Effector memory CD8-positive, alpha-beta T cell (primary cell): ENCODE measurements around the gene NUP42.
"Not testable (repeated sequence)": the region's sequence is repeated elsewhere in the genome, so short reads cannot be mapped to it uniquely, and the experiment has no call there.

Experiments used
- ATAC-seq: fragments of 150-1000 bp; cut with Tn5 transposase; replicated peaks from 2 replicates; pipeline ENCODE4 v1.10.0; 2021; ENCODE audit warnings: mild to moderate bottlenecking, moderate library complexity
- DNase-seq, 3 experiments: peaks; one replicate each; pipeline ENCODE4 v3.0.0; 2021
- H3K27ac Mint-ChIP-seq, 2 donors: one replicate each; pipeline ENCODE4 v1.8.0; 2022; ENCODE audit warnings: mild to moderate bottlenecking in 2 of 2, mixed read lengths in 2 of 2, moderate library complexity in 2 of 2
- H3K27me3 Mint-ChIP-seq, 2 donors: one replicate each; pipeline ENCODE4 v1.8.0; 2022; ENCODE audit warnings: mixed read lengths in 2 of 2
- H3K36me3 Mint-ChIP-seq: one replicate; pipeline ENCODE4 v1.8.0; 2022; ENCODE audit warnings: mild to moderate bottlenecking, moderate library complexity, mixed read lengths; ENCODE audit not compliant: insufficient read depth
- H3K4me1 Mint-ChIP-seq, 2 donors: one replicate each; pipeline ENCODE4 v1.8.0; 2022; ENCODE audit warnings: low read depth in 2 of 2, mixed read lengths in 2 of 2
- H3K4me3 Mint-ChIP-seq, 2 donors: one replicate each; pipeline ENCODE4 v1.8.0; 2022; ENCODE audit warnings: mild to moderate bottlenecking in 2 of 2, mixed read lengths in 2 of 2, moderate library complexity in 2 of 2
- H3K9me3 Mint-ChIP-seq, 2 donors: one replicate each; pipeline ENCODE4 v1.8.0; 2022; ENCODE audit warnings: mixed read lengths in 2 of 2

NUP42 gene

DNA sequence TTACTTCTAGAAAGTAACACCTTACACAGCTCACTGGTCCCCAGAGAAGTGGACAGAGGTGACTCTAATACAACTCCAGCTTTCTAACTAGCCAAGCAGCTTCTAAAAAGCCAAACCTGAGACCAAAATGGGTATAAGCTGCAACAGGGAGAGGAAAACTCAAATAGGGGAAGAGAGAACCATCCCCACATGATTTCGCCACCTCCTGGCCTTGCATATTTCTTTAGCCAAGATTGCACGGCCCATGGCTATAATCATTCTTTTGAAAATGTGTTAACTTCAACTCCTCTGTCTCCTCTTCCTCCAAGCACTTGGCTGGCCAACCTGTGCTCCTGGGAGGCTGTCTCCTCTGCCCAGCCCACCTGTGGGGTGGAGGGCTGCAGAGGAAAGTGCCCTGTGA lies 28.7 kb downstream of the NUP42 start:
- no peak for DNase-seq
- Mint-ChIP-seq H3K4me1 (no peaks in the 10 kb centered on the region), H3K9me3 (no peaks in the 10 kb centered on the region), H3K36me3 (no peaks in the 10 kb centered on the region), H3K4me3 (no peak overlapping the region), H3K27me3 (peaks cover 23 to 37% of the 10 kb centered on the region in 2 donors), H3K27ac (no peak overlapping the region)
- ATAC-seq, result no peak

DNA sequence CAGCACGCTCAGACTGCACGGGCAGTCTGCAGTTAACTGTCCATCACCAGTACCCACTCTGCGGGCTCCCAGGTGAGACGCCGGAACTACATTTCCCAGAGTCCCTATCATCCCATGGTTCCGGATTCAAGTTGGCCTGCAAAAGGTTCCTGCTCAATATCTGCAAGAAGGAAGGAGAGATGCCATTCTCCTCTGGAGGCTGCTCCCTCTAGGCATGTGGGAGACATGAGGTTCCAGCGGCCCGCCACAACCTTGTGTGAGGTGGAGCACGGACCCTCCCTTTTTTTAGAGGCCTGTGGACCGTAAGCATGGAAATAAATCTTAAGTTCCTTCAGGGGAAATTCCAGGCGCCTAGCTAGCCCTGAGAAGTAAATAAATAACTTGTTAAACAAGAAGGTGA lies 29.7 kb downstream of the NUP42 start:
- H3K4me1 Mint-ChIP-seq, result no peaks in the 10 kb centered on the region
- DNase-seq (no peak), ATAC-seq (no peak)
- H3K36me3 Mint-ChIP-seq, result no peaks in the 10 kb centered on the region
- H3K27me3 Mint-ChIP-seq, result peaks cover 23 to 37% of the 10 kb centered on the region in 2 donors
- no peak overlapping the region for H3K4me3 Mint-ChIP-seq
- H3K9me3 Mint-ChIP-seq, result no peaks in the 10 kb centered on the region
- no peak overlapping the region for H3K27ac Mint-ChIP-seq

DNA sequence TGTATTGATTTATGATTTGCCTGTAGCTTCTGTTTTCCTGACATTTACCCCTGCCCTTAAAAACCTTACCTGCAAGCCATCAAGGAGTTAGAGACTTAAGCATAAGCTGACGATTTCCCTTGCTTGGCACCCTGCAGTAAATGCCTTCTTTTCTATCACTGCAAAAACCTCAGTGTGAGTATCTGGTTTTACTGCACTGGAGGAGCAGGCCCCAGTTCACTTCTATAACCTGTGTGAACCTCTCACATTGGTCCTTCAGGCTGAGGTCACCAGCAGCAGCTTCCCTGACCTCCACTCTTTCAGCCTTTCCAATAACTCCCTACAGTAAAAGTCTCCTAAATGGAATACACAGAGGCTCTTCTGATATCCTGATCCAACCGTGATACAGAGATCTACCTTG lies 30.5 kb downstream of the NUP42 start:
- no peaks in the 10 kb centered on the region for H3K9me3 Mint-ChIP-seq

DNA sequence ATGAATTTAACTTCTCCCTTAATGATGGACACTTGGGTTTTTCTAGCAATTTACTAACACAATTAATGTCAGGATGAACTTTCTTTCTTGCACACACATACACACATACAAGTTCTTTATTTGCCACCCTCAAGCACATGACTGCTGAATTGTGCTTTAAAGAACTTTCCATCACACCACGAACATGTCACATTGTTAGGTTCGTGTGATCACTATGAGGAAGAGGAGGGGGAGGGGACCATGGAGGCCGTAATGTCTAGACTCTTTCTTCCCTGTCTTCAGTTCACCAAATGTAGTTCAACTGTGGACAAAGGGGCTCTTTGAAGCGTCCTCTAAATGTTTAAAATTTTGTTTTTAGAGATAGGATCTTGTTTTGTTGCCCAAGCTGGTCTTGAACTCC lies 31.0 kb downstream of the NUP42 start:
- DNase-seq, result no peak
- Mint-ChIP-seq H3K4me3 (no peak overlapping the region), H3K27ac (no peak overlapping the region), H3K36me3 (no peaks in the 10 kb centered on the region), H3K27me3 (peaks cover 23 to 37% of the 10 kb centered on the region in 2 donors), H3K9me3 (no peaks in the 10 kb centered on the region), H3K4me1 (no peaks in the 10 kb centered on the region)
- no peak for ATAC-seq

More for the DNA sequence above, 30.5 kb downstream of the NUP42 start:
- H3K27ac Mint-ChIP-seq, result no peak overlapping the region
- DNase-seq (no peak), ATAC-seq (no peak)
- no peaks in the 10 kb centered on the region for H3K4me1 Mint-ChIP-seq
- no peak overlapping the region for H3K4me3 Mint-ChIP-seq
- peaks cover 23 to 37% of the 10 kb centered on the region in 2 donors for H3K27me3 Mint-ChIP-seq
- no peaks in the 10 kb centered on the region for H3K36me3 Mint-ChIP-seq

DNA sequence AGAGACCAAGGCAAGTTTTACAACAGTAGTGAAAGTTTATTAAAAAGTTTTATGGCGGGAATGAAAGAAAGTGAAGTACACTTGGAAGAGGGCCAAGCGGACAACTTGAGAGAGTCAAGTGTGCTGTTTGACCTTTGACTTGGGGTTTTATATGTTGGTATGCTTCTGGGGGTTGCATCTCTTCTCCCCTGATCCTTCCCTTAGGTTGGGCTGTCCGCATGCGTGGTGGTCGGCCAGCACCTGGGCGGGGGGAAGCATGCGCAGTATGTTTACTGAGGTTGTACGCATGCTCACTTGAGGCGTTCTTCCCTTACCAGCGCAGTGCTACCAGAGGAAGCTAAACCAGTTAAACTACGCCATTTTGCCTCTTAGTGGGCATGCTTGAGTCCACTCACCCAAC lies 31.9 kb downstream of the NUP42 start:
- Mint-ChIP-seq H3K4me3 (no peak overlapping the region), H3K4me1 (no peaks in the 10 kb centered on the region), H3K9me3 (no peaks in the 10 kb centered on the region), H3K27me3 (peaks cover 23 to 45% of the 10 kb centered on the region in 2 donors), H3K27ac (no peak overlapping the region), H3K36me3 (no peaks in the 10 kb centered on the region)
- DNase-seq, result no peak
- no peak for ATAC-seq

DNA sequence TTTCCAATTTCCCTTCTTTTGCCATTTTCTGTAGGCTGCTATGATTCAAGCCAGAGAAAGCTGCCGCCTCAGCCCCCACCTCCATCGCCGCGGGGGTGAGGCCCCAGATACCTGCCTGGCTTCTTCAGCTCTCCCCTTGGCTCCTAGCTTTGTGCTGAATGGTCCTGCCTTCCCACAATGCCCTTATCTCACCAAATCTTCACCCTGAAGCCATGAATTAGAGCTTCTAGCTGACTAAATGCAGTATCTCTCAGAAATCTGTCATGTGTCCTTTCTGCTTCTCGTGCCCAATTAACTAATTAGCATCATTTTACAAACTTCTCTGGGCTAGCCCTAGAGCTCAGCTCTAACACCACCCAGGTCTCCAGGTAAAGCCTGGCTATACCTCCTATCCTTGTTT lies 32.6 kb downstream of the NUP42 start:
- Mint-ChIP-seq H3K27me3 (peaks cover 26 to 49% of the 10 kb centered on the region in 2 donors), H3K27ac (no peak overlapping the region), H3K36me3 (no peaks in the 10 kb centered on the region), H3K4me3 (no peak overlapping the region), H3K9me3 (no peaks in the 10 kb centered on the region), H3K4me1 (no peaks in the 10 kb centered on the region)
- ATAC-seq (no peak), DNase-seq (no peak)

DNA sequence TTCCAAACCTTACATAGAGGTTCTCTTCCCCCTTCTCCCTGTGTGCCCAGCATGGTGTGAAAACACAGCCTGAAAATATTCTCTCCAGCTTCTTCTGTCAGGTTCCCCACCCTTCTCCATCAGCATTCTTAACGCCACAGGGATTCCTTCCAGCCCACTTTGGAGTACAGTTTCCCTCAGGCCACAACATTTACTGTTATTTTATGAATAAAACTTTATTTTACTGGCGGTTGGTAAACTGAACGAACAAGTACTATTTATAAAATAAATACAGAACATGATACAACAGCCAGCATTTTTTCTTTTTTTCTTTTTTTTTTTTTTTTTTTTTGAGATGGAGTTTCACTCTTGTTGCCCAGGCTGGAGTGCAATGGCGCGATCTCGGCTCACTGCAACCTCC lies 33.1 kb downstream of the NUP42 start:
- Mint-ChIP-seq H3K9me3 (no peaks in the 10 kb centered on the region), H3K4me3 (no peak overlapping the region), H3K36me3 (no peaks in the 10 kb centered on the region)

DNA sequence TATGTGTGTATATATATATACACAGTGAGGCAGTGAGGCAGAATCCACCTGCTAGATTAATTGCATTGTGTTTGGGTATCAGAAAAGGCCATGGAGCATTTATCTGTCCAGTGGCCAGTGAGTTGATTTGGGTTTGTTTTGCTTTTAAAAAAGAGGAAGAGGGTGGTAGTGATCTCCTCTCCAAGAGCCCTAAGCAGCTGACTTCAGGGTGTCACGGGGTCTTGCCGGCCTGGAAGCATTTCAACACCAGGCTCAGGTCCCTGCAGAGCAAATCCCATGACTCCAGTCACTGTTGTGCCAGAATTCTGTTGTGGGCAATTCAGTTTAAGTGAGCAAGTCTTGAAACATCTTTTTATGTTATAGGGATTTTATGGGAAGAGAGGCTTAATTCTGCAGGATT lies 34.2 kb downstream of the NUP42 start:
- ATAC-seq, result no peak
- Mint-ChIP-seq H3K4me1 (no peaks in the 10 kb centered on the region), H3K27ac (no peak overlapping the region), H3K9me3 (no peaks in the 10 kb centered on the region), H3K36me3 (no peaks in the 10 kb centered on the region), H3K27me3 (peaks cover 22 to 35% of the 10 kb centered on the region in 2 donors), H3K4me3 (no peak overlapping the region)
- DNase-seq, result no peak

More for the DNA sequence above, 33.1 kb downstream of the NUP42 start:
- Mint-ChIP-seq H3K27me3 (peaks cover 26 to 46% of the 10 kb centered on the region in 2 donors), H3K4me1 (no peaks in the 10 kb centered on the region), H3K27ac (no peak overlapping the region)
- DNase-seq (no peak), ATAC-seq (no peak)

DNA sequence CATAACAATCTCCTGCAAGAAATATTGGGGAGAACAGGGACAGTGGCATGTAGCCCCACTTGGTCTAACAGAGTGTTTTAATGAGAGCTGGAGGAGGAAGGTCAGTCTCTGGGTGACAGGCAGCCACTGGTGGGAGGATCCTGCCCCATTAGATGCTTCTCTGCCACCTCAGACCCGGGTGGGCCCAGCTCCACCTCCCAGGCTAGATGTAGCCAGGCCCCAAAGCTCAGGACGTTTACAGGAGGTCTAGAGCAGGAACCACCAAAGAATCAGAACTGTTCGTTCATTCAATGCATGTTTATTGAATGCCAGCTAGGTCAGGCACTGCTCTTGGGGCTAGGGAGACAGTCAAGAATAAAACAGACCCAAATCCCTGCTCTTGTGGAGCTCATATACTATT lies 36.3 kb downstream of the NUP42 start:
- Mint-ChIP-seq H3K27ac (no peak overlapping the region), H3K4me3 (no peak overlapping the region), H3K9me3 (no peaks in the 10 kb centered on the region), H3K4me1 (no peaks in the 10 kb centered on the region), H3K27me3 (peaks cover 19 to 32% of the 10 kb centered on the region in 2 donors), H3K36me3 (no peaks in the 10 kb centered on the region)
- no peak for DNase-seq
- ATAC-seq, result no peak

DNA sequence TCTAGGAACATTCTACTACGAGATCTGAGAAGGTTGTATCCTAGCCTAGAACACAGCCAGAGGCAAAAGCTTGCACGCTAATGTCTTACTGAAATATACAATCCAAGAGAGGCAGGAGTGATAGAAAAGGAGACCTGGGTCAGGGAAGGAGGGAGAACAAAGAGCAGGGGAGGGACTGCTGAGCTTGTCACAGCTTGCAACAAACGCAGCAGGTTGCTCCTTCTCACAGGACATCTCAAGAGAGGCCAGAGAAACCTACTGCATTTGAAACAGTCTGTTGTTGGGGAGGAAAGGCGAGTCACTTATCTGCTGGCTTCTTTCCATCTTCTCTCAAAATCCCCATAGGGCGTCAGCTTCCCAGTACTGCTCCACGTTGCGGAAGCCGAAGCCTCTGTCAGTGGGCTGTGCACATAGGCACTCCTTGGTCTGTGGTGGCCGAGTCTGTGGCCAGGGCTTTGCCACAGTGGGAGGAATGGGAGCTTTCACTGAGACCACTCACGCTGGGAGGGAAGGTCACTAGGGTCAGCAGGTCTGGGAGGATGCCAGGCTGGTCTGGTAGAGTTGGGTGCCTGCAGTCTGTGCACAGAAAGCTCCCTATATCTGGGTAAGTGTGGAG lies 39.0 kb downstream of the NUP42 start:
- DNase-seq, result no peak
- Mint-ChIP-seq H3K36me3 (no peaks in the 10 kb centered on the region), H3K27ac (no peak overlapping the region), H3K4me1 (no peaks in the 10 kb centered on the region), H3K27me3 (peaks cover 21 to 29% of the 10 kb centered on the region in 2 donors), H3K9me3 (no peaks in the 10 kb centered on the region), H3K4me3 (no peak overlapping the region)
- ATAC-seq, result no peak

DNA sequence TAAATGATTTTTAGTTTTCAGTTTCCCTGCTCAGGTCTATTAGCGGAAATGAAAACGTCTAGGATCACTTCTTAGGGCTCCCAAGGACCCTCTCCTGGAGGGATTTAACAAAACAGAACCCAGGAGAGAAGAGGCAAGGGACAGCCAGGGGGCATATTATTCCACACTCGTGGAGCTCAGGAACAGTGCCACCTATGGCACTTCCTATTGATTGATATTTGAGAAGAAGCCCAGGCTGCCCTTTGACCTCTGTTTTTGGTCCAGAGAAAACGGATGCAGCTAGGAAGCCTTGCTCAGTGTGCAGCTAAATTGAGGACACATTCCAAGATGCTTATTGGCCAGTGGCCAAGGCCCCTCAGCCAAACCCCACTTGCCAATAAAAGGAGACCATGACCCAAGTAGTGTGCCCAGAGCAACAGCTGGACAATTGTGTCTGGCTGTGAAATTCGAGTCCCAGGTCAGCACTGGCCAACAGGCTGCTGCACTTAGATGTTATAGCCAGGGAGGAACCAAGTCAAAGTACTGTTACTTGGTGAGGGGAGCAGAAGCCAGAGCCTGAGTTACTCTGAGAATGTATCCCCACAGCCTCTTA lies 40.7 kb downstream of the NUP42 start:
- Mint-ChIP-seq H3K27me3 (peaks cover 21 to 30% of the 10 kb centered on the region in 2 donors), H3K27ac (no peak overlapping the region), H3K4me3 (no peak overlapping the region), H3K9me3 (no peaks in the 10 kb centered on the region), H3K4me1 (no peaks in the 10 kb centered on the region), H3K36me3 (no peaks in the 10 kb centered on the region)
- no peak for ATAC-seq
- no peak for DNase-seq

DNA sequence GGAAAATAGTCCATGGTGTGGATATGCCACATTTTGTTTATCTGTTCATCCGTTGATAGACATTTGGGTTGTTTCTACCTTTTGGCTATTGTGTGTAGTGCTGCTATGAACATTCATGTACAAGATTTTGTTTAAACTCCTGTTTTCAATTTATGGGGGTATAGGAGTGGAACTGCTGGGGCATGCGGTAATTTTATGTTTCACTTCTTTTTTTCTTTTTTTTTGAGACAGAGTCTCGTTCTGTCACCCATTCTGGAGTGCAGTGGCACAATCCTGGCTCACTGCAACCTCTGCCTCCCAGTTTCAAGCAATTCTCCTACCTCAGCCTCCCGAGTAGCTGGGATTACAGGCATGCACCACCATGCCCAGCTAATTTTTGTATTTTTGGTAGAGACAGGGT lies 42.5 kb downstream of the NUP42 start:
- peaks cover 12 to 23% of the 10 kb centered on the region in 2 donors for H3K27me3 Mint-ChIP-seq
- H3K4me3 Mint-ChIP-seq, H3K9me3 Mint-ChIP-seq, H3K36me3 Mint-ChIP-seq, H3K27ac Mint-ChIP-seq, H3K4me1 Mint-ChIP-seq, DNase-seq, ATAC-seq: not testable (repeated sequence)

DNA sequence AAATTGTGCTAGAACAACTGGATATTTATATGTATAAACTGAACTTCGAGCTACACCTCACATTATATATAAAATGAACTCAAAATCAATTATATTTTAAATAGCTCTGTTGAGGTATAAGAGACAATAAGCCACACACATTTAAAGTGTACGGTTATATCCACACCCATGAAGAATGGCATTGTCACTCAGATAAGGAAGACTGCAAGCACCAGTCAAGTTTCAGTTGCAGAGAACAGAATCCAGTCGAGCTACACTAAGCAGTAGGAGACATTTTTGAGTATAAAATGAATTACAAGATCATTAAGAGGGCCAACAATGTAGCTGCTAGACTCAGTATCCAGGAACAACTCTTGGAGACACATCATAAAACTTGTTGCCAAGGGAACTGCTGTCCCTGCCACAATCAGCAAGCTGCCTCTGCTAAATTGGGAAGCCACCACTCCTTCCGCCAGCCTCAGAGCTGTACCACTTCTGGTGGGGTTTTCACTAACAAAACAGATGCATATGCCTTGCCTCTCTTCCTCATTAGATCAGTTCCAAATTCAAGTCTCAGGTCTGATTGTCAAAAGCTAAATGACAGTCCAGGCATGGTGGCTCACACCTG lies 45.1 kb downstream of the NUP42 start:
- no peaks in the 10 kb centered on the region for H3K4me1 Mint-ChIP-seq
- H3K4me3 Mint-ChIP-seq, result no peak overlapping the region
- ATAC-seq (no peak), DNase-seq (no peak)
- H3K9me3 Mint-ChIP-seq, result no peaks in the 10 kb centered on the region
- no peak overlapping the region for H3K27ac Mint-ChIP-seq
- H3K27me3 Mint-ChIP-seq, result peaks cover 12 to 23% of the 10 kb centered on the region in 2 donors
- no peaks in the 10 kb centered on the region for H3K36me3 Mint-ChIP-seq

DNA sequence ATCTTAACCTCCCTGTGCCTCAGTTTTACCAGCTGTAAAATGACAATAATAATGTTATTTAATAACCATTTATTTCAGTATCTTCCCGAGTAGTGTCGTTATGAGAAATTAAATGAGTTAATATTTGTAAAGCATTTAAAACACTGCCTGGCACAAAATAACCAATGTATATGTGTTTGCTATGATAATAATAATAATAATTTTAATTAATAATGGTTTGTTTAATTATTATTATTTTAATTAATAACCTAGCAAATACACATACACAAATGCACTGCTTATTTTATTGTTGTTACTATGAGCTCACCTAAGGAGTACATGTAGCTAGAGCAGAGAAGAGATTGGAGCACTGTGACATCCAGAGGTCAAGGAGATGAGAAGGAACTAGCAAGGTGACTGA lies 46.6 kb downstream of the NUP42 start:
- H3K4me3 Mint-ChIP-seq, result no peak overlapping the region
- no peaks in the 10 kb centered on the region for H3K4me1 Mint-ChIP-seq
- H3K27me3 Mint-ChIP-seq, result peaks cover 9 to 19% of the 10 kb centered on the region in 2 donors
- no peak overlapping the region for H3K27ac Mint-ChIP-seq
- ATAC-seq, result no peak
- no peaks in the 10 kb centered on the region for H3K36me3 Mint-ChIP-seq
- no peaks in the 10 kb centered on the region for H3K9me3 Mint-ChIP-seq
- DNase-seq, result no peak
